Measurements from ENCODE around the gene KIRREL3.

Gene KIRREL3

DNA sequence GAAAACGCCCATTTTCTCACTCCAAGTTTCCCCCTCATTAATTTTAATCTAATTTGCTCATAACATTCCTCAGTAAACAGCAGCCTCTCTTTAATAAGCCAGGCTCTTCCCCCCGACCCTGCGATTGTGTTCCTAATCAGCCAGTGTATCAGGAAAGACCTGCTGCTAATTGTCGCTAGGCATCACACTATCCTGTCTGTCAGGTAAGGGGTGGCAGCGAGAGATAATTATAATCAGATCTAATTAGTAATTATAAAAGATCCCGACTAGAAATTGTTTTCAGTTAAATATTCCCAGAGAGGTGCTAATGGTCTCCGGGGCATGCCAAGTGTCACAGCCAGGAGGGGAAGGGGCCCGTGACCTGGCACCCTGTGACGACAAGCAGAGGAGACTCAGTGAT lies 502.3 kb downstream of the KIRREL3 start:
- DNase-seq, result no peak

DNA sequence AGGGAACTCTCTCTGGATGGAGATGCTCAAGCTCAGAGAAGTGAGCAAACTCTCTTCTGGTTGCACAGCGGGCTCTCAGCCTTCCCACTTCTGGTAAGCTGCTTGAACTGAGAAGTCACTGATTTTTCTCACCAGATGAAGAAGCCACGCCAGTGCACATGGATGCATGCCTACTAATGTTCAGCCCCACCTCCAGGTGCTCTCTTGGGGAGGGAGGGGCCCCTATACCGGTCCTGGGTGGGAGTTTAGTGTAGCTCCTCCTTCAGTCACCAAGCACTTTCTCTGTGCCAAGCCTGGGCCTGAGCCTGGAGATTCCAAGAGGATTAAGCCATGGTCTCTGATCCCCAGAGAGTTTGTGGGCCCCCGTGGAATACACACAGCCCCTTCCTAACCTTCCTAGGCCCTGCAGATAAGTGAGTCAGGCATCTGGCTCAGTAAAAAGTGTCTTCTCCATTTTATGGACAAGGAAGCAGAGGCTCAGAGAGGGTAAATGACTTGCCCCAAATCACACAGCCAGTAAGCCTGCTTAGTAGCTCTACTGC lies 502.9 kb downstream of the KIRREL3 start:
- DNase-seq, result no peak

GRCh38 chr11:126496576-126497337 lies 503.8 kb downstream of the KIRREL3 start:
- DNase-seq, result no peak

GRCh38 chr11:126495281-126496220 lies 505.0 kb downstream of the KIRREL3 start:
- no peak for DNase-seq

GRCh38 chr11:126494831-126495230 lies 505.7 kb downstream of the KIRREL3 start:
- DNase-seq, result no peak

DNA sequence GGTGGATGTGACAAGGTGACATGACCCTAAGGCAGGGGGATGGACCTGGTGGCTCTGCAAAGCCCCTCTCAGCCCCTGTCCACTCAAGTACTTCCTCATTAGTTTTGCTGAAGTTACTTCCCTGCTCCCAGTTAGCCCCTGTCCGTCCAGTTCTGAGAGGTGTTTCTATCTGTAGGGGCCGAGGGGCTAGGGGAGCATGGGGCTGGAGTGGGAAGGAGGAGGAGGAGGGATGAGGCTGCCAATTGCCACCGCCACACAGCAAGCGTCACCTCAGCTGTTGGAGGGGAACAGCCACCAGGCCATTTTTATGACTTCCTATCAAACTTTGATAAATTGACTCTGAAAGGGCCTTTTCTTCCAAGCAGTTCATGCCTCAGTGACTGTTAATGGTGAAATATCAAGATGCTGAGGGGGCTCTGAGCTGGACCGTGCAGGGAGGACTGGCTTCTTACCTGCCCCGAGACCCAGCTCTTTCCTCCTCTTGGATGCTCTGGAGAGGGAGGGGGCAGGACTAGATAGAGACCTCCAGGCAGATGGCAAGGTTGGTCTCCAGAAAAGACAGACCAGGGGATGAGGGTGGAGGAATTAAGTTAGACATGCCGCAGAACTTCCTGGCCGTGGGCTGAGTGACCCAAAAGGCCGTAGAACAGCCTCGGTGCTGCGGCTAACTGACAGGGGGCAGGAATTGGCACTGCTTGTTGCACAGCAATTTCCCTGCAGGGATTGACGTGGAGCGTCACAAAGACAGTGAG lies 508.1 kb downstream of the KIRREL3 start:
- no peak for DNase-seq

GRCh38 chr11:126491092-126491491 lies 509.5 kb downstream of the KIRREL3 start:
- no peak for DNase-seq

DNA sequence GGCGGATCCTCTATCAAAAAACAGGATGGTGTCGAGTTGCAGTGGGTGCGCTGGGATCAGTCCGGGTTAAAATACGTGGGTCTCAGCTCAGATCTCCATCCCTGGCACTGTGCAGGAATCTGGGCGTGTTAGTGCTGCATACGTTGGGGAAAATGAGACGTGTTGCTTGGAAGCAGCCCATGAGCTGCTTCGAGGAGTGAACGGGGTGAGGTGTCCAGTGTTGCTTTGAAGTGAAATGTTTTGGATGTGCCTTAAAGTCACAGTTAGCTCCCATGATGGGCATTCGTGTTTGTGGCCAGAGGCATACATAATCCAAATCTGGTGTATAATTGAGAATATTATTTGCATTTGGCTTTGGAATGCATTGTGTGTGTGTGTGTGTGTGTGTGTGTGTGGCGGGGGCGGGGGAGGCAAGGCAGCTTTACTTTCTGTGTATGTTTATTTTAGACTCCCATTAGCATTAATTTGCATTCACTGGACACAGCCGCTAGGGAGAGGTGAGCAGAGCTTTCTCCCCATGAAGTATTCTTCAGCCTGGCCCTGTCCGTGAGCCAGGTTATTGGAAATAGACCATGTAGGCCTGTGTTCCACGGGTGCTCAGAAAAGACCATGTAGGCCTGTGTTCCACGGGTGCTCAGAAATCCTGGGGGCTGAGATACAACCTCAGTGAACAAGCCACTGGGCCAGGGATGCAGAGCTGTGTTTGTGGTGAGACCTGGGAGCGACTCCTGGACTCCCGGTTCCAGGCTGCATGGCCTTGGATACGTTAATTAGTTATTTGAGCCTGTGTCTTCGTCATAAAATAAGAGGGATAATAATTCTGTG lies 510.5 kb downstream of the KIRREL3 start:
- no peak for DNase-seq

- DNase-seq, result no peak
Measured at GRCh38 chr11:126488591-126489370, 511.8 kb downstream of the KIRREL3 start.

DNA sequence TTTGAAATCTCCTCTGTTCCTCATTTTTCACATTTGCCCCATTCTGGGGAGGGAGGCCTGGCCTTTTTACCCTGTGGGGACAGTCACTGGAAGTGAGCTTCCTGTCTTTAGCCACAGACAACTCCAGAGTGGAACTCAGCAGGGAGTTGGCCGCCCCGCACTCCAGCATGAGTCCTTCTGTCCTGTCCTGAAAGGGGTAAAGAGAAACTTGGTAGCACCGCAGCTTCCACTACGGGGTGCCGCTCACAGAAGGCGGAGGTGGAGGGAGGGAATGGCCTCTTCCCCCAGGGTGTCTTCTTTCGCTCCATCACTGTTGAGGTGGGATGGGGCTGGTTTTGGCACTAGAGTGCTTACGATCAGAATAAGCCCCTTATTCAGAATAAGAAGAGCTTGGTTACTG lies 512.9 kb downstream of the KIRREL3 start:
- DNase-seq, result no peak

DNA sequence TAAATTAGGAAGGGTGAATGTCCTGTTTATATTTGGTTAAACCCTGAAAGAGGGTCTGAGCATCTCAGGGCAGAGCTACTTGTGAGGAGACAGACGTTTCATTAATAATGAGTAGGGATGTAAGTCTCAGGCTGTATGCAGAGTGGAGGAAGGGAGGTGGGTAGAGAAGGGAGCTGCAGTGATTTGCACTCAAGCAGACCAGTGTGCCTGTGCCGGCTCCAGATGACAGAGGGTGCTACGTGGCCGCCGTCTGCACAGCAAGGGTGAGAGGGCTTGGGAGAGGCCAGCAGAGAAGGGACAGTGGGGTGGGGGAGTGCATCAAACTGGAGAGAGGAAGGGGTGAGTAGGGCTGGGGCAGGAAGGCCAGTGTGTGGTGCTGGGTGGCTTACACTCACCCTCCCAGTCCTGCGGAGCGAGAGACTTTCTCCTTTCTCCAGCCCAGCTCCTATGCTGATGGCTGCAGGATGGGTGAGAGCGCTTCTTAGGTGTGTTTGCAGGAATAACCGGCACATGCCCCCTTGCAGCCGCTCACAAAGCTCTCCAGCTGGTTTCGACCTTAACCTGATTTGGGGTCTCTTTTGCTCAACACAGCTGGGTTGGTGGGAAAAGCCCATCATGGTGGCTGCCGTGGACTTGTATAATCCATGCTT lies 514.5 kb downstream of the KIRREL3 start:
- no peak for DNase-seq

GRCh38 chr11:126485021-126485792 lies 515.4 kb downstream of the KIRREL3 start:
- no peak for DNase-seq

GRCh38 chr11:126484266-126484665 lies 516.3 kb downstream of the KIRREL3 start:
- DNase-seq, result no peak

GRCh38 chr11:126483621-126484195 lies 516.9 kb downstream of the KIRREL3 start:
- no peak for DNase-seq

DNA sequence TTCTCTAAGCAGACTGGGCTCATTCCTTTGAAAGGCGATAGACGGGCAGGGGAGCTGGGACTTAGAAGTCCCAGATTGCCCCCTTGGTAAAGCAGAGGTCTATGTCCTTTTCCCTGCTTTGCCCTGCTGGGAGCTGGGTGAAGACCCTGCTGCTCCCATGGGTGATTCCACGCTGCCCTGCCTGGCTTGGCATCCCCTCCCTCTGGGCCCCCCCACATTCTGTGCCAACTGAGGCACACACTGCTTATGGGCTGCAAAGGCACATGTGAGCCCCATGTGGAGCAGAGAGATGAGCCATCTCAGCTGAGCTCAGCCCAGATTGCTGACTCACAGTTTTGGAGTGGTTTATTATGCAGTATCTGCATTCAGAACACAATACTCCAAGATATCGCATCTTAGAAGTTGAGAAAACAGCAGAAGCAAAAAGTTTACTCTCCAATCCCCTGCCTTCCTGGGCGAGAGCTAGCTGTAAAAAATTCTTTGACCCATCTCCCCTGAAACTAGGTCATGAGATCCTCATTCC lies 517.9 kb downstream of the KIRREL3 start:
- no peak for DNase-seq

- no peak for DNase-seq
Measured at GRCh38 chr11:126481303-126481680, 519.3 kb downstream of the KIRREL3 start.

GRCh38 chr11:126480410-126481302 lies 519.9 kb downstream of the KIRREL3 start:
- peak; percentile 73 to 79 for DNase-seq

- no peak for DNase-seq
Measured at GRCh38 chr11:126480015-126480409, 520.6 kb downstream of the KIRREL3 start.

Measured in CD4-positive, alpha-beta T cell treated with Interferon alpha-2 for 1 hour (primary cell).